NCI-H460 (cell line): Measurements from ENCODE around the gene KCNMA1. TPM values are rescaled to one million over a fixed set of nuclear protein-coding genes. Genes with fewer than 3 reads are reported as not detected.
A peak's percentile ranks its signal among the peaks of the same experiment; 100 is the strongest.
"Not testable (repeated sequence)": the region's sequence is repeated elsewhere in the genome, so short reads cannot be mapped to it uniquely, and the experiment has no call there.

Source experiments
- DNase-seq: peaks from one replicate; pipeline ENCODE4 v3.0.0-alpha.2; 2016; ENCODE audit warnings: low read depth; ENCODE audit errors: extremely low read depth
- total RNA-seq: library from RNA; depleted of rRNA; stranded (reverse); fragments of >200 nt; shearing (Covaris generic); gene quantifications from 2 replicates; pipeline ENCODE4 v1.2.3, GENCODE V29; 2014

Gene KCNMA1
- total RNA-seq, 1 experiment from 2014 or later, result 0.54 TPM

DNA sequence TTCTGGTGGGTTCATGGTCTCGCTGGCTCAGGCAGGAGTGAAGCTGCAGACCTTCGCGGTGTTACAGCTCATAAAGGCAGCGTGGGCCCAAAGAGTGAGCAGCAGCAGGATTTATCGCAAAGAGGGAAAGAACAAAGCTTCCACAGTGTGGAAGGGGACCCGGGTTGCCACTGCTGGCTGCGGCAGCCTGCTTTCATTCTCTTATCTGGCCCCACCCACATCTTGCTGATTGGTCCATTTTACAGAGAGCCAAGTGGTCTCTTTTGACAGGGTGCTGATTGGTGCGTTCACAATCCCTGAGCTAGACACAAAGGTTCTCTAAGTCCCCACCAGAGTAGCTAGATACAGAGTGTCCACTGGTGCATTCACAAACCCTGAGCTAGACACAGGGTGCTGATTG is 47.9 kb downstream of the KCNMA1 start:
- not testable (repeated sequence) for DNase-seq

DNA sequence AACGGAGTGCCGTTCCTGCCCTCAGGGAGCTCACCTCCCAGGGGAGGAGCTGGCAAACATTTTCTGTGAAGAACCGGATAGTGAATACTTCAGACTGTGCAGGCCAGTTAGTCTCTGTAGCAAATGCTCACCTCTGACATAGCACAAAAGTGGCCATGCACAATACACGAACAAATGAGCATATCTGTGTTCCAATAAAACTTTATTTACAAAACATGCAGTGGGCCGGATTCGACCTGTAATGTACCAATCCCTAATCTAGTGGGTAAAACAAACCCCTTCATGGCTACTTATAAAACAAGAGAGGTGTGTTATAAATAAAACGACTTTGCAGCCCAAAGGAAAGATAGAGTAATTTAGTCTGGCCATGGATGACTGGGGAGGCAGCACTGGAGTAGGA is 48.7 kb downstream of the KCNMA1 start:
- no peak for DNase-seq

DNA sequence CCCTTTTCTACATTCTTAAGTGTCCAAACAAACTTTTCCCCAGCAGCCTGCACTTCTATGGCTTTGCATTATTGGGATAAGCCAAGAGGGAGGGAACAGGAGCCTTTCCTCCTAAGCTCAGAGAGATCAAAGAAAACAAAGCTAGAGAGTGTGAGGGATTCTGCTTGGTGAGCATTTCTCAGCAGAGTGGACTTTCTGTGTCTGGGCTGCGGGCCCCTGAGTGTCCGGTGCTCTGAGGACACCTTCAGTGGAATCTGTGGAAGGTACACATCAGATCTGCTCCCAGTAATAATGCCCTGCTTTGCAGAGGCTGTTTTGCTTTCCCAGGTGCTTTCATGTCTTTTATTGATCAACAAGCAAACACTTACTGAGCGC is 50.2 kb downstream of the KCNMA1 start:
- DNase-seq, result no peak

DNA sequence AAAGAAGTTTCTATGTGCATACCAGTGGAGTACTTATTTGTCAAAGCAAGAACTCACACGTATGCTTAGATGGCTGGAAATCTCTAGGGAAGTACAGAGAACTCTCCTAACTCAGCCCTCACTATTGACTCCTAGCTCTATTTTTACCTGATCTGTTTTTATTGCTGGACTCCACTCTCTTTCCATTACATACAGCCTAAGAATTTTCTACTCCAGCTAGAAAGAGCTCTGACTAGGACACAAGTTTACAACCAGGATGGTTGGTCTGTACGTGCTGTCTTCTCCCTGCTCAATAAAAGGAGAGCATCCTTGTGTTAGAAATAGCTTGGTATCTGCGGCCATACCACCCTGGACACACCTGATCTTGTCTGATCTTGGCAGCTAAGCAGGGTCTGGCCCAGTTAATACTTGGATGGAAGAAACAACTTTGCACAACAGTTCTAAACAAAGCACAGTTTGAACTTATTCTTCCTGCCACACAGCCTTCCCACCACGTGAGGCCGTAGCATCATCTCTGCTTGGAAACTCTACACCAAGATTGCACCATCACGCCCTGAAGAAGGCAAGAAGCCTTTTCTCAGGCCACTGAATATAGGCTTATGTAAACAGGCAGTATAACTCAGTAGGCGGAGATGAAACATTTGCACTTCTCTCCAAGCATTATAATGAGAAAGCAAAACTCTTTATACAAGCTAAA is 50.7 kb downstream of the KCNMA1 start:
- peak; percentile 49 for DNase-seq

DNA sequence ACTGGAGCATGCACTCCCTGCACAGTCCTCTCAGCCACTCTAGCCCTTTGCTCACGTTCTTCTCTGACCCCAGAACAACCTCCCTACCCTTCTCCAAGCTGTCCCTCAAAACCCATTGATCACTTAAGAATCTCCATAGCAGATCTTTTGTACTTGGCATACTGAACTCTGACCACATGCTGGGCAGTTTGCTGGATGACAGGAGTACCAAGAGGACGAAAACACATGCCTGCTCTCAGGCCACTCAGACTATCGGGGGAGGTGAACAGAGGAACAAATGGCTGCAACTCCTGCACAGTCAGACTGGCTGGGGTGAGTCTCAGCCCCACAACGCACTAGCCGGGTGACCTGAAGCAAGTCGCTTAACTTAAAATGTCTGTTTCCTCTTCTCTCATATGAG is 52.7 kb downstream of the KCNMA1 start:
- no peak for DNase-seq

DNA sequence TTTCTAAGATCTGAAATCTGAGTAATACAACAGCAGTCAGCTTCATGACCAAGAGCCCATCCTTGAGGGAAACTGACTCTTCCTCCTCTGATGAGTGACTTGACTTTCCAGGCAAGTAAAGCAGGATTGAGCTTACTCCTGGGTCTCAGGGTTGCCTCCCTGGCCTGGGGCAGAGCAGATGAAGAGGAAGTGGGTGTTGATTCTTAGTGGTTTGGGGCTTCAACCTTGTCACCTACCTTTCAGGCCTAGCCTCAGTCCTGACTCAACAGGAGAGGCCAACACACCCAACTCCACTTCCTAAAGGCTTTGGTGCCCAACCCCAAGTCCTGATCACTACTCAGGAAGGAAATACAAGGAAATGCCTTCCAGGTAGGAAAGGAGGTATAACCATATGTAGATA is 54.1 kb downstream of the KCNMA1 start:
- no peak for DNase-seq

DNA sequence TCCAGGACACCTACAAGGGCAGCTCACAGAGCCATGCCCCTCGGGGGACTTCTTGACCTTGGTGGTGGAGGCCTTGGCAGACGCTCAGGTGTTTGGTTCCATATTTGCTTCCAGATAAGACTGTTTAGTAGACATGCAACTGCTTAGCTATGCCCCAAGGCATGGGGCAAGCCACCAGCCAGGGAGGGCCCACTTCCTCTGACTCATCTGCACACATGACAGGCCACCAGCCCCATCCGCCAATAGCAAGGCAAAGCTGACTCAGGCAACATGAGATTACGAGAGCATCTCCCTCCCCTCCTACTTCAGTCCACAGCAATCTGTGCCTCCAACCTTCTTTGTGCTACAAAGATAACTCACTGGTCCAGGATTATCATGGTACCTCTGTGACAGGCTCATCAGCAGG is 54.9 kb downstream of the KCNMA1 start:
- DNase-seq, result peak; percentile 21

DNA sequence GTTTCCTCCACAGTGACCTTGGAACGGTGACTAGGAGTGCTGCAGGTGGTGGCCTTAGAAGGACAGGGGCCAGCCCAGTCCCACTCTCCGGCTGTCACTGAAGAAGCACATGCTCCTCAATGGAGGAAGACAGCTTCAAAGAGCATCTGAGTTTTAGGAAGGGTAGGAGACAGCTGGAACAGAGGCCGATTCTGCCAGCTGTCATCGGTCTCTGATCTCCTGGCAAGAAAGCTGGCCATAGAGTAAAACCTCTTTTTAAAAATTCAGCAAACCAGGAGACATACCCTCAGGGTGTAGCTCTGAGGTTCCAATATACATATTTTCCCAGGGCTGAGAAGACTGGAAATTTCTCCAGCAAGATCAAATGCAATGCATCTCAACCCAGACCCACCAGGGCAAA is 55.9 kb downstream of the KCNMA1 start:
- DNase-seq, result no peak

DNA sequence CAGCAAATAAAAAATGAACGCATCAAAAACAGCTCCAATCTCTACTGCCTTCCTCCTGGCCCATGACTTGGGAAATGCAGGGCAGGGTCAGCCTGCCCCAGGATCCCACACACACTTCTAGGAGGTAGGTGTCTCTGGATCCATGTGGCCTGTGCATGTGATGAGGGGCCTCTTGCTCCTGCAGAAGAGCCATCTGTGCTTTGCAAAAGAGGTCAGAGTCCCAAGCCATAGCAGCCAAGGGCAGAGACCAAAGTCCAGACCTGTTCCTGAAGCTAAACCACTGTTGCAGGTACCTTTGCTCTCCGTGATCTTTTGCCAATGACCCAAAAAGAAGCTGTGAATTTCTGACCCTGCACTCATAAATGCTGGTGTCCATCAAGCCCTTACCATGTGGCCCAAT is 57.1 kb downstream of the KCNMA1 start:
- DNase-seq, result no peak

DNA sequence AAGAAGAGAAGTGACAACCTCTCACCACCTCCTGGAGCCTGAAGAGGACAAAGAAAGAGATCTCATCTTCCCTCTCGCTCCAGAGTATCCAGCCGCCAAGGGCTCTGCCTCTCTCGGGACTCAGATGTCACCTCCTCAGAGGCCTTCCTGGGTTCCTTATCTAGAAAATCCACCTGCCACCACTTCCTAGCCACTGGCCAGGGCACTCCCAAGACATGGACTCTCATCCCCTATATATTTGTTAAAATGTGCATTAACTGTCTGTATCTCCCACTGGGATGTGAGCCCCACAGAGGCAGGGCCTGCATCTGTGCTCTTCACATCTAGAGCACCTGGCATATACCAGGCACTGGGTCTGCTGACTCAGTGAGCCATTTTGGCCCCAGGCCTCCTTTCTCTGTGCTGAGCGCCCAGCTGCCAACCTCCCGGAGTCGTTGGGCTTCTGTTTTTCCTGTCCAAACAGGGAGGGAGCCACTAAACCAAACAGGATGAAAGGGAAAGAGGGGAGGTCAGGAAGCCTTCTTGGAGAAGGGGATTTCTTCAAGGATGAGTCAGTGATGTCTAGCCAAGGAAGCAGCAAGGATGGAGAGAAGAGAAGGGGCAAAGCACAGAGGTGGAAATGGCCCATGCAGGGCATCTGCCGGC is 58.9 kb downstream of the KCNMA1 start:
- DNase-seq, result no peak

DNA sequence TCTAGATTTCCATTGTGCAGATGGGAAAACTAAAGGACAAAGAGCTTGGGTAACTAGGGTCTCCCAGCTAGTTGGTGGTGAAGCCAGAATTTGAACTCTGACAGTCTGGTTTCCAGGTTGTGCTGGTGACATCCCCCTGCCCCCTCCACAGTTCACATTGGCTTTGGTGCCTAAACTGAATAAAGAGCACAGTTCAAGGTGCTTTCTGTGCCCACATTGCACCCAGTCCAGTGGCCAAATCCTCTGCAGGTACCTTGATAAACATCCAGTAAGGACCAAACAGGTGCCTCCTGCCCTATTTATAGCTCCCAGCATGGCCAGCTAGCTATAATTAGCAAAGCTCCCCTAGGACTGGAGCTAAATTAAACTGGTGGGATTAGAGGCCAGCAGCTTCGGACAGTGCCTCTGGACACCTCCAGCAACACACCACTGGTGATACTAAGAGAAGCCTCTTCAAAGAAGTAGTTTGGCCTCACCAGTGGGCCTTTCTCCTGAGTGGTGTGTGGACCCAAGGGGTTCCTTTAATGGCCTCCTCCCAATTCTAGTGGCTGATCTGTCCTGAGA is 59.9 kb downstream of the KCNMA1 start:
- DNase-seq, result no peak

DNA sequence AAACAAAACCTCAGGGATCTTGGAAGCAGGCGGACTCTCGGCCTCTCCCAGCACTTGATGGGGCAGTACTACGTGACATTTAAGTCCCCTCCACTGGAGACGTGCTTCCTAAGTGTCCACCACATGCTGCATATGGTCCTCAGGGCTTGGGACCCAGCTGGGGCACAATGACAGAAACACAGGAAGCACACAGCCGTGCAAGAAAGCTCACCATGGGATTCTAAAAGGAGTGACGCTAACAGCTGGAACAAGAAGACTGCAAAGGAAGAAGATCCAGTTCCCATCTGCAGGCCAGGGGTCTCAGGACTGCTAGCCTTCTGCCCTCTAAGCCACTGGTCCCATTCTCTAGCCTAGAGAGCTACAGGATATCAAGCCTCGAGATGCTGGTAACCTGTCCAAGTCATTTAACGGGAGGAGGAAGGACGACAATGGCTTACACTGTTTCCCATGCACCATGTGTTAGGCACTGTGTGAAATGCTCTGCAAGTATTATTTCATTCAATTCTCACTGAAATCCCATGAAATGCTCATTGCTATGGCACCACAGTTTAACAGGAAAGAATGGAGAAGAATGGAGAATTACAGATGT is 61.1 kb downstream of the KCNMA1 start:
- no peak for DNase-seq

DNA sequence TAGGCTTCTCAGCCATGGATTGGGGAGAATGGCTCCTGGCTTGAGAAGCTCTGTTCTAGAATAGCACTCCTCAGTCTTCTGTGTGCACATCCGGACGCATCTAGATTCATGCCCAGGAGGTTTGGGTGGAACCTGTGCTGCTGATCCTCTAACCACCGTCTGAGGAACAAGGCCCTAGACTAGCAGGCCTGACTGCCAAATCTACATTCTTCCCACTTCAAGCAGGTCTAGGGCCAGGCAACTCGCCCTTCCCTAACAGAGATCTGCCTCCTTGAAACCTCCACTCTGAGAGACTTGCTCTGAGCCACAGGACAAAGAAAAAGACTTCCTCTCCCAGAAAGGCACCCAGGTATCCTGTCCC is 61.6 kb downstream of the KCNMA1 start:
- no peak for DNase-seq

DNA sequence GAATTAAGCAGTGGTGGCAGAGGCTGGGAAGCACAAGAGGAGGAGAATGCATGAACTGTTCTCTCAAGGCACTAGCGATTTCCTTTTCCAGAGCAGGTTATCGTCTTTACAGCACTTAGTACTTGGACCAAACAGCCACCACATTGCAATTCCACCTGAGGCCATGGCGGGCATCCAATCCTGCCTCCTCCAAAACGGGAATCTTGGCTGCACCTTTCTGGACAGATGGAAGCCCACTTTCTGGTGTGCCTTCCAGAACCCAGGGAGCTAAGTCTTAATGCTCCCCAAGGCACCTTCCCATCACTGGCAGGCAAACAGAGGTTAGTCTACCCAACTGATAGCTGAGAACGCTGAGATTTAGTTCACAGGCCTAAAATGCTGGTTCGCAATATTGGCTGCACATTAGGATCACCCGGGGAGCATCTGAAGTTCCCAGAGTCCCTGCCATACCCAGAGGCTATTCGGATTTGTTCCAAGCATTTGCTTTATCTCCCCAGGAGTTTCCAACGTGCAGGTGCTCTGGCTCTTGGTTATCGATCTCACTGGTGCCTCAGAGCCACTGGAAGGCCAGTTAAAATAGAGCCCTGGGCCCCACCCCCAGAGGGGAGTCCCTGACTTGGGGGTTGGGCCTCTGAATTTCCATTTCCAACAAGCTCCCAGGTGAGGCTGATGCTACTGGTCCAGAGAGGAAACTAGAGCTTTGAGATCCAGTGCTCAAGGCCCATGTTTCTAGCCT is 62.2 kb downstream of the KCNMA1 start:
- DNase-seq, result no peak

DNA sequence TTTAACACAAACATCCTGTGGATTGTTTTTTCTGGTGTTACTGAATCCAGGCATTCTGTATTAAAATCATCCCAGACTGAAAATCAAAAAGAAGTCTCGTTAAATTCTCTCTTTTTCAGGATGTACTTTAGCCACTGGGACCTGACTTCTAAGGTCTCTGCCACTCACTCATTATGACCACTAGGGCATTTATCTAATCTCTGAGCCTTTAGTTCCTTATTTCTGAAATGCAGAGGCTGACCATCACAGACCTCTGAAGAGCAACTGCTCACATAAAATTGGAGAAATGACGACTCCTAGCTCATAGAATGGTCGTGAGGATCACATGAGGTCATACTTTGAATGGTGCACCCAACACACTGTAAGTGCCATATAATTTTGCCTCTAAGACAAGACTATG is 63.2 kb downstream of the KCNMA1 start:
- no peak for DNase-seq

DNA sequence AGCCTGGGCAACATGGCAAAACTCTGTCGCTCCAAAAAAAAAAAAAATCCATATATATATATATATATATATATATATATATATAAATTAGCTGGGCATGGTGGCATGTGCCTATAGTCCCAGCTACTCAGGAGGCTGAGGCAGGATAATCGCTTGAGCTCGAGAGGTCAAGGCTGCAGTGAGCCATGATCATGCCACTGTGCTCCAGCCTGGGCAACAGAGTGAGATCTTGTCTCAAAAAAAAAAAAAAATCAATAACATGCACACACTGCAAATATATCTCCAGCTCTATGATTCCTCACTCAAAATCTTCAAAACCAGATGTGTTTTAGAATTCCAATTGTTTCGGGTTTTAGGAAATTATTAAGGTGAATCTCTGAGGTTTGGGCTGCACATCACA is 65.1 kb downstream of the KCNMA1 start:
- DNase-seq, result not testable (repeated sequence)

DNA sequence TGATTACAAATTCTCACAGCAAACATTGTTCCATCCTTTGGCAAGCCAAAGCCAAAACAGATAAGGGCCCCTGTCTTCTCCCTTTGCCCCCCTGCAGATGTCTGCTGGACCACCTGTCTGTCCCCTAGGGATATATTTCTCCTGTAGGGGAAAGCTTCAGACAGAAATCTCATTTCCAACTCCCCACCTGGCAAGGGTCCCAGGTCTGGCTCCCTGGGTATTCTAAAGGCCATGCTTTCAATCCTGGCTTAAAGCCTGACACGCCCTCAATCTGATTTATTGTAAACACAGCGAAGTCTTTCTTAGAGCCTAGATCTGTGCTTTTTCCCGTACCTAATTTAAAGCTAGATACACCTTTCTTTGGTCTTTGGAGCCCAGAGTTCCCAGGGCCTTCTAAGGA is 66.1 kb downstream of the KCNMA1 start:
- no peak for DNase-seq

DNA sequence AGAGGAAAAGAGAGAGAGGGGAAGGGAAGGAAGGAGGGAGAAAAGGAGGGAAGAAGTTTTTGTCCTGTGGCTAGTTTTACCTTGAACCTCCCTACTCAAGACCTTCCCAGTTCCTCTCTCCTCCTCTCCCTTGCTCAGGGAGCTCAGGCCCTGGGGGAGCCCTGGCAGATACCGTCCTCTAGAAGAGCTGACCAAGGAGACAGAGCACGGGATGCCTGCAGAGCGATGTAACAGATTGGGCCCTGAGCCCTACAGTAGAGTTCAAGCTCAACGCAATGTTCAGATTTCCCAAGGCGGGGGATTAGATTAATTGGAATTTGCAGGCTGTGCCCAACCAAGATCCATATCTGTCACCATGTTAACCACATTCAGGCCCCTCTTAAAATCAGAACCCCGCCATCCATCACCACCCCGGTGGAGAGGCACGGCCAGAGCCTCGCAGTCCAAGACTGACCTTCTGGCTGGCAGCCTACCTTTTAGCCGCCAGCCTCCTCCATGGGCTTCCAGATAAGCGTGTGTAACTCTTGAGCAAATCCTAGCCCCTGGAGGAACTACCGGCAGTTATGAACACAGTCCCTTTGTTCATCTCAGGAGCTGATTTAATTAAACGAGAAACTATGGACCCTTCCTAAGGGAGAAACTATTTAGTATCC is 70.6 kb downstream of the KCNMA1 start:
- no peak for DNase-seq

DNA sequence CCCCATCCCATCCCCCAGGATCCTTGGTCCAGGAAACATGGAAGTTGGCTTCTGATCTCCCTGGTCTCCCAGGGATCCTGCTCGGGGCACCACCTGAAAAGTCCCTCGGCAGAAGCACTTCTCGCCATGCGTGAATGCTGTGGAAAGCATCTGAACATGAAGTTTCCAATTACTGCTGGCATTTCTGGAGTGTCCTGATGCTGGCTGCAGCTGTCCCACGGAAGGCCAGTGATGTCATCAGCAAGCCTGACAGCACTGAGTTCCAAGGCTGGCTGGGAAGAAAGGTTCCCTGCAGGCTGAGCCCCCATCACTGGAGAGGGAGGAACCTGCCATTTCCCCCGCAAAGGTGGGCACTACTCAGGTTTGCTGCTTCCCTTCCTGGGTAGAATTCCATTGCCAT is 71.4 kb downstream of the KCNMA1 start:
- DNase-seq, result no peak

DNA sequence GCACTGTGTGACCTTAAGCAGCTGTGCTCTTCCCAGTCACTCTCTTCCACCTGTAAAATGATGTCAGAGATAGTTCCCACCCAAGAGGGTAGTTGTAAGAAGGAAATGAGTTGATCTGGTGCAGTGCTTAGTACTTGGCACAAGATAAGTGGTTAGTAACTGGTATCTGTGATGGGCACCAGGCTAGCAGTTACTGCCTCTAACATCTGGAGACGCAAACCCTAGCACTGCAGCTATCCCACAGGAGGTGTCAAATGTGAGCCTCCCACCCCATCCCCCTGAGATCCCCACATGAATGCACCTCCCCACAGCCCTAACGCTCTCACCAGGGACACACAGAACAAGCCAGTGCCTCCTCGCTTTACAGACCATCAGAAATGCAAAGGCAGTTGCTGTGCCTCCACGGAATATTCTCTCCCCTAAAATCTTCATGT is 72.0 kb downstream of the KCNMA1 start:
- no peak for DNase-seq
